ENCODE results near the gene THAP11. TPM values are rescaled to one million over a fixed set of nuclear protein-coding genes. Genes with fewer than 3 reads are reported as not detected.

THAP11 gene
- total and polyA plus RNA-seq, 2 of the 4 experiments (the other 2 are of a cell fraction), result 13.3 to 14.5 TPM

DNA sequence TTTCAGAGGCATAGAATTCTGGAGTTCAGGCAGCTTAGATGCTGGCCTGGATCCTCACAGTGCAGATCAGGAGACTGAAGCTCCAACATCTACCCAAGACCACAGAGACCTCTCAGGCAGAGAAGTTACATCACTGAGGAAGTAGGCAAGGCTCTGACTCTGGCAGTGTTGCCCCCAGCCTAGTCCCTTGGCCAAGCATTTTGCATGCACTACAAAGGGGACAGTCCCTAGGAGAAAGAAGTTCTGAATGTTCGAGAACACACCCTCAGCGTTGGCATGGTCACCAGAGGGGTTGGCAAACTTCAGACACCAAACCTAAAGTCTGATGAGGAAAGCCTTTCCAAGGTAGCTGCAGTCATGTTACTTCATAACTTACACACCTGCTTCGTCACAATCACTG, 38.2 kb upstream of the THAP11 start:
- Histone ChIP-seq H3K56ac (ENCODE audit: extremely low read depth, insufficient read depth, low read length) (no peak overlapping the region), H2BK15ac (ENCODE audit: low read depth, low read length) (no peak overlapping the region), H3K79me1 (ENCODE audit: low read depth in 1 of 2, low read length in 2 of 2) (peaks cover 24 to 69% of the 10 kb centered on the region in 2 experiments), H4K20me1 (ENCODE audit: insufficient read depth, low read length) (peaks cover 20% of the 10 kb centered on the region; the same call in 1 of the 2 replicates), H3K4me2 (ENCODE audit: low read depth, low read length) (no peak overlapping the region), H2BK5ac (ENCODE audit: low read depth, low read length, poor library complexity, severe bottlenecking) (no peak overlapping the region), H4K91ac (ENCODE audit: insufficient read depth, low read depth, low read length) (no peak overlapping the region), H3K23ac (ENCODE audit: low read depth, low read length) (no peak overlapping the region), H3K18ac (ENCODE audit: low read depth, low read length) (no peak overlapping the region), H2BK120ac (ENCODE audit: low read depth, low read length) (no peak overlapping the region), H2AFZ (replicated peaks; ENCODE audit: low read length, poor library complexity) (no peak overlapping the region), H4K8ac (ENCODE audit: low read depth in 2 of 2, low read length in 2 of 2) (no peak overlapping the region), H3K4me3 (ENCODE audit: insufficient read depth, low read depth, low read length) (no peak overlapping the region), H4K5ac (ENCODE audit: low read depth, low read length) (no peak overlapping the region), H3K36me3 (ENCODE audit: control insufficient read depth, insufficient read depth, low read length) (peaks cover 11% of the 10 kb centered on the region), H3K27me3 (ENCODE audit: control insufficient read depth, insufficient read depth, low read length) (no peaks in the 10 kb centered on the region), H3K4me1 (ENCODE audit: control insufficient read depth, insufficient read depth, low read length) (peaks cover 6% of the 10 kb centered on the region), H3K9me1 (ENCODE audit: insufficient read depth, low read length) (peaks cover 18% of the 10 kb centered on the region), H3K4ac (ENCODE audit: low read depth, low read length) (no peak overlapping the region), H2AK9ac (replicated peaks; ENCODE audit: low read depth, low read length, poor library complexity) (no peak overlapping the region), H3K9me3 (ENCODE audit: control insufficient read depth, insufficient read depth, low read length) (no peaks in the 10 kb centered on the region), H2AK5ac (ENCODE audit: low read depth, low read length) (no peak overlapping the region), H2BK20ac (ENCODE audit: low read depth, low read length) (no peak overlapping the region), H3K9ac (ENCODE audit: low read depth, low read length) (no peak overlapping the region), H3K14ac (replicated peaks; ENCODE audit: low read depth, low read length) (no peak overlapping the region), H3K27ac (ENCODE audit: insufficient read depth, low read length) (no peak overlapping the region)
- ChIA-PET POLR2A (ENCODE audit: unreplicated experiment) (no interaction called here), CTCF (interaction anchor here (0.7 to 1.5 kb wide), 2 partner anchors 12 to 16 kb away, joined by 4 to 6 read pairs; no protein-coding TSS in a partner anchor)
- TSS peak; percentile 37 for BruUV-seq (replicated peaks)
- DNase-seq (no peak), ATAC-seq (ENCODE audit: low read depth) (no peak)
- dilution Hi-C loops (cut with HindIII; ENCODE audit: low sequenced_read_pairs, unreplicated experiment) (no loop called here), in situ Hi-C loops (cut with MboI; ENCODE audit: low sequenced_read_pairs) (no loop called here), intact Hi-C loops (cut with micrococcal nuclease) (loop anchor here (10.0 kb wide), 1 partner anchor 279 kb away; the partner anchor contains the start of gene RIPOR1)
- no CpG with 5 or more reads among the region's 3 CpGs for WGBS, 2 experiments (ENCODE audit: extremely low coverage in 2 of 2, insufficient read length in 1 of 2)
- TF ChIP-seq FOS (IDR thresholded peaks at IDR 0.05; ENCODE audit: low read depth, low read length) (no peak), MXI1 (IDR thresholded peaks at IDR 0.05; ENCODE audit: borderline replicate concordance, low read depth, low read length) (no peak), NFE2L2 (IDR thresholded peaks at IDR 0.05; ENCODE audit: low read depth, low read length) (no peak), RAD21 (IDR thresholded peaks at IDR 0.05; ENCODE audit: low read length) (no peak), BHLHE40 (IDR thresholded peaks at IDR 0.05; ENCODE audit: low read depth, low read length) (no peak), CEBPB (IDR thresholded peaks at IDR 0.05; ENCODE audit: low read depth, low read length) (no peak), MAZ (IDR thresholded peaks at IDR 0.05; ENCODE audit: borderline replicate concordance, low read depth, low read length) (no peak), RFX5 (IDR thresholded peaks at IDR 0.05; ENCODE audit: low read depth, low read length) (no peak), RCOR1 (IDR thresholded peaks at IDR 0.05; ENCODE audit: insufficient replicate concordance, low read length) (no peak), CHD1 (IDR thresholded peaks at IDR 0.05; ENCODE audit: low read depth, low read length) (no peak), POLR2A (IDR thresholded peaks at IDR 0.05; ENCODE audit: low read depth, low read length) (no peak), MAFK (IDR thresholded peaks at IDR 0.05; ENCODE audit: low read depth, low read length) (no peak), SMC3 (IDR thresholded peaks at IDR 0.05; ENCODE audit: low read depth, low read length) (no peak)
- TF ChIP-seq, protein P1, sequence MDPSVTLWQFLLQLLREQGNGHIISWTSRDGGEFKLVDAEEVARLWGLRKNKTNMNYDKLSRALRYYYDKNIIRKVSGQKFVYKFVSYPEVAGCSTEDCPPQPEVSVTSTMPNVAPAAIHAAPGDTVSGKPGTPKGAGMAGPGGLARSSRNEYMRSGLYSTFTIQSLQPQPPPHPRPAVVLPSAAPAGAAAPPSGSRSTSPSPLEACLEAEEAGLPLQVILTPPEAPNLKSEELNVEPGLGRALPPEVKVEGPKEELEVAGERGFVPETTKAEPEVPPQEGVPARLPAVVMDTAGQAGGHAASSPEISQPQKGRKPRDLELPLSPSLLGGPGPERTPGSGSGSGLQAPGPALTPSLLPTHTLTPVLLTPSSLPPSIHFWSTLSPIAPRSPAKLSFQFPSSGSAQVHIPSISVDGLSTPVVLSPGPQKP (IDR thresholded peaks at IDR 0.05; ENCODE audit: borderline replicate concordance, low read depth, low read length), result no peak
- TF ChIP-seq, protein P2, sequence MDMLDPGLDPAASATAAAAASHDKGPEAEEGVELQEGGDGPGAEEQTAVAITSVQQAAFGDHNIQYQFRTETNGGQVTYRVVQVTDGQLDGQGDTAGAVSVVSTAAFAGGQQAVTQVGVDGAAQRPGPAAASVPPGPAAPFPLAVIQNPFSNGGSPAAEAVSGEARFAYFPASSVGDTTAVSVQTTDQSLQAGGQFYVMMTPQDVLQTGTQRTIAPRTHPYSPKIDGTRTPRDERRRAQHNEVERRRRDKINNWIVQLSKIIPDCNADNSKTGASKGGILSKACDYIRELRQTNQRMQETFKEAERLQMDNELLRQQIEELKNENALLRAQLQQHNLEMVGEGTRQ (IDR thresholded peaks at IDR 0.05; ENCODE audit: low read depth, low read length), result no peak
- TF ChIP-seq, protein P3, sequence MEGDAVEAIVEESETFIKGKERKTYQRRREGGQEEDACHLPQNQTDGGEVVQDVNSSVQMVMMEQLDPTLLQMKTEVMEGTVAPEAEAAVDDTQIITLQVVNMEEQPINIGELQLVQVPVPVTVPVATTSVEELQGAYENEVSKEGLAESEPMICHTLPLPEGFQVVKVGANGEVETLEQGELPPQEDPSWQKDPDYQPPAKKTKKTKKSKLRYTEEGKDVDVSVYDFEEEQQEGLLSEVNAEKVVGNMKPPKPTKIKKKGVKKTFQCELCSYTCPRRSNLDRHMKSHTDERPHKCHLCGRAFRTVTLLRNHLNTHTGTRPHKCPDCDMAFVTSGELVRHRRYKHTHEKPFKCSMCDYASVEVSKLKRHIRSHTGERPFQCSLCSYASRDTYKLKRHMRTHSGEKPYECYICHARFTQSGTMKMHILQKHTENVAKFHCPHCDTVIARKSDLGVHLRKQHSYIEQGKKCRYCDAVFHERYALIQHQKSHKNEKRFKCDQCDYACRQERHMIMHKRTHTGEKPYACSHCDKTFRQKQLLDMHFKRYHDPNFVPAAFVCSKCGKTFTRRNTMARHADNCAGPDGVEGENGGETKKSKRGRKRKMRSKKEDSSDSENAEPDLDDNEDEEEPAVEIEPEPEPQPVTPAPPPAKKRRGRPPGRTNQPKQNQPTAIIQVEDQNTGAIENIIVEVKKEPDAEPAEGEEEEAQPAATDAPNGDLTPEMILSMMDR (conservative IDR thresholded peaks at IDR 0.05; ENCODE audit: low read depth, low read length), result no peak
